ENCODE measurements around the gene SLC6A16.
"Not testable (repeated sequence)": the region's sequence is repeated elsewhere in the genome, so short reads cannot be mapped to it uniquely, and the experiment has no call there.

The SLC6A16 gene

GRCh38 chr19:49324801-49325576, at the start of gene SLC6A16:
SLC6A16 (minus strand) TSS chr19:49325191; CDS start chr19:49311347, 13,844 bp downstream.
- in situ Hi-C loops (cut with HindIII; ENCODE audit: low sequenced_read_pairs), result no loop called here

- in situ Hi-C loops (cut with HindIII; ENCODE audit: low sequenced_read_pairs), result not testable (repeated sequence)
Measured at GRCh38 chr19:49373174-49373573, 48.2 kb upstream of the SLC6A16 start.

GRCh38 chr19:49371184-49371583, 46.2 kb upstream of the SLC6A16 start:
- in situ Hi-C loops (cut with HindIII; ENCODE audit: low sequenced_read_pairs), result no loop called here

- in situ Hi-C loops (cut with HindIII; ENCODE audit: low sequenced_read_pairs), result no loop called here
Measured at GRCh38 chr19:49368711-49369358, 43.8 kb upstream of the SLC6A16 start.

- in situ Hi-C loops (cut with HindIII; ENCODE audit: low sequenced_read_pairs), result no loop called here
Measured at GRCh38 chr19:49366110-49366509, 41.1 kb upstream of the SLC6A16 start.

- in situ Hi-C loops (cut with HindIII; ENCODE audit: low sequenced_read_pairs), result no loop called here
Measured at GRCh38 chr19:49364083-49364737, 39.2 kb upstream of the SLC6A16 start.

DNA sequence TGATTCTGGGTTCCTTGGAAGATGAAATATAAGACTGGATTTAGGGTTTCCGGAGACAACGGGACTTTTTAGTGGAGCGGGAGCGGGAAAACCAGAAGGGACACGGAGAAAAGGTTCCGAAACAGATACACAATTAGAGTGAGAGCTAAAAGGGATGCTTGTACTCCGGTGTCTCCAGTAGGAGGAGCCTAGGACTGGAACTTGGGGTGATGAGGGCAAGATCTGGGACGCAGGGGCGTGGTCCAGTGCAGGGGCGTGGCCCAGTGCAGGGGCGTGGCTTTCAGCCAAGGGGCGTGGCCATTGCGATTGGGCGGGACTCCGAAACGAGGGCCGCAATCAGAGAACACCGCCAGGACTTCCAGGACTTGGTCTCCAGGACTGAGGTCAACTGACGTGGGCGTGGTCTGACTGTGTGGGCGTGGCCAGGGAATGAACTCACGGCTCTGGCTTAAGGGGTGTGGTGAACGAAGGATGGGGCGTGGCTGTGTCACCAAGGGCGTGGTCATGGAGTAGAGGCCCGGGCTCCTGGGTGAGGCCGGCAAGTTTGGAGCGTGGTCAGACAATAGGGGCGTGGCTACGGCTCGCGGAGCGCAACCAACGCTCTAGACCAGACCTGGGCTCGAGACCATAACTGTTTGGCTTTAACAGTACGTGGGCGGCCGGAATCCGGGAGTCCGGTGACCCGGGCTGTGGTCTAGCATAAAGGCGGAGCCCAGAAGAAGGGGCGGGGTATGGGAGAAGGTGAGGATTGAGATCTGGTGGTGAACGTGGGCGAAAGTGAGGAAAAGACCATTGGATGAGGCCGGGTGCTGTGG, 38.5 kb upstream of the SLC6A16 start, which contains the start of gene DKKL1:
Gene DKKL1 (plus strand): TSS at position 610 of the 815 bp plus-strand sequence. CDS start 122 bp downstream, at position 732.
- in situ Hi-C loops (cut with HindIII; ENCODE audit: low sequenced_read_pairs), result no loop called here

DNA sequence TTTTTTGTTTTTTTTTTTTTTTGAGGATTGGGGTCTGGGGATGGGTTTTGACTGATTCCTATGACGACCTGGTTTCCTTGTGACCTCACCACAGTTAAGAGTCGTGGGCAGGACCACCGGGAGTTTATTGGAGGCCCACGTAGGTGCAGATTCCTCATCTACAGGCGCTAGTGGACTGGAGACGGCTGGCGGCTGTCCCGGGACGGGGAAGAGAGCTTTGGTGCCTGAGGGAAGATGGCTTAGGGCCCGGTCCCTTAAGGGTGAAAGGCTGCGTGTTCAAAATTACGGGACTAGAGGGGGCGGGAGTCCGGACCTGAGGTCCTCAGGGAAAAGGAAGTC, 37.9 kb upstream of the SLC6A16 start:
- in situ Hi-C loops (cut with HindIII; ENCODE audit: low sequenced_read_pairs), result no loop called here

GRCh38 chr19:49362048-49362928, 37.3 kb upstream of the SLC6A16 start, which contains the start of gene TEAD2:
TEAD2 (minus strand) TSS chr19:49362416; CDS start chr19:49360075, 2,341 bp downstream.
- in situ Hi-C loops (cut with HindIII; ENCODE audit: low sequenced_read_pairs), result no loop called here

DNA sequence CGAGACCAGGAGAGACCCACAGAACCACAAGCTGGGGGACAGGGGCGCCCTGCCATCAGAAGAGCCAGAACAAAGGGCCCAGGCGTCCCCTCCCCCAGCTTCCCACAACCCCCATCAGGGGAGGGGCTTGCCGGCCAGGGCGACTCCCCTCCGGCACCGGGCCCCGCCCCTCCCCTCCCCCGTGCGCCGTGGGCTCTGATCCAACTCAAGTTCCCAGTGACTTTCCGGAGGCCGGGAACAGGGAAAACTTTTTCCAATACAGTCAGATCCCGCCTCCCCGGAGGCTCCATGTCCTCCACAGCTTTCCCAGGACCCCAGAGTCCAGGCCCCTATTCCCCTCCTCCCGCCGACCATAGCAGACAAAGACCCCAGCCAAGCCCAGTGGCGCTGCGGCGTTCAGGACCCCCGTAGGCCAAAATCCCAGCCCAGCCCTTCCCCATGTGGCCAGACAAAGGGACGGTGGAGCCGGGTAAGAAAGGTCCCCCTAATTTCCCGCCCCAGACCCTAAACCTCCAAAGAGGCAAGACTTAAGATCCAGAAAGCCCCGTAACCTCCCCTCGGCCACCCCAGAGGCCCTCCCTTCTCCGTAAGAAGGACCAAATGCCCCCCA, 36.6 kb upstream of the SLC6A16 start:
- in situ Hi-C loops (cut with HindIII; ENCODE audit: low sequenced_read_pairs), result no loop called here

DNA sequence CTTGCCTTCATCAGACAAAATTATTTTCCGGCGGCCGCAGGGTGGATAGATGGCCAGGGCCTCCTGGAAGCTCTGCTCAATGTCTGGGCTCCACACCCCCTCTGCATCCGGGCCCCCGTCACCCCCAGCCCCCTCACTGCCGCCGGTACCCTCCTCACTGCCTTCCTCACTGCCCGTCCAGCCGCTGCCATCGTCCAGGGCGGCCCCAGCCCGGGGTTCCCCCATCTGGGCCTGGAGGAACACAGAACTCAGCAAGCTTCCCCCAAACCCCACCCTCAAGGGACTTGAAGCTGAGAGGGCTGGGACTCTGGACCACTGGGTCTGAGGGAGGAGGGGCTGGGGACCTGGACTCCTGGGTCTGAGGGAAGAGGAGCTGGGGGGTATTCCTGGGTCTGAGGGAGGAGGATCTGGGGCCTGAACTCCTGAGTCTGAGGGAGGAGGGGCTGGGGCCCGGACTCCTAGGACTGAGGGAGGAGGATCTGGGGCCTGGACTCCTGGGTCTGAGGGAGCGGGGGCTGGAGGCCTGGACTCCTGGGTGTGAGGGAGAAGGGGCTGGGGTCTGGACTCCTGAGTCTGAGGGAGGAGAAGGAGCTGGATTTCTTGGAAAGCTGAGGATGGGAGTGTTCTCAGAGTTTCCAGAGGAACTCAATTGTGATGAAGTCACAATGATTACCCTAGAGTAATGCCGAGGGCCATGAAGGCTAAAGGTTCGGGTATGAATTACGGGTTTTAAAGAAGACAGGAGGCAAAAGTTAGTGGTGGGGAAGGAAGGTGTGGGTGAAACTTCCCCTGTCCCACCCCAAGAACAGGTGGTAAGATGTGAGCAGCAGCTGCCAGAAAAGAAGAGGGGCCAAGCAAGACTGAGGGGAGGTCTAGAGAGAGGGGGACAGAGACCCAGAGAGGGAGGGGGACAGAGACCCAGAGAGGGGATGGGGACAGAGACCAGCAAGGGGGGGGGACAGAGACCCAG, 35.1 kb upstream of the SLC6A16 start:
- in situ Hi-C loops (cut with HindIII; ENCODE audit: low sequenced_read_pairs), result no loop called here

DNA sequence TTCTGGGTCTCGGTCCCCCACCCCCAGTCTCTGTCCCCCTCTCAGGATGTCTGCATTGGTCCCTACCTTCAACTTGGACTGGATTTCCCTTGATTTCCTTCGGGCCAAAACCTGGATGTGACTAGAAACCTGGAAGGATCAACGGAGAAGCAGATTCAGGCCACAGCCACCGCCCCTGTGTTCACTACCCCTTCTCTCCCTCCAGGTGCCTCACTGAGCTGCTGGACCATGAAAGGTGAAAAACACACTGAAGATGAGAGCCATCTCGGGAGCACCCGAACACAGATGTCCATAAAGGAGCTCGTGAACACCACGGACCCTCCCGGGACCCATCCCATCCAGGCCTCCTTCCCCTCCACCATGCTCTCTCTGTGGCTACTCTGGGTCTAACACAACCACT, 32.2 kb upstream of the SLC6A16 start:
- in situ Hi-C loops (cut with HindIII; ENCODE audit: low sequenced_read_pairs), result no loop called here

DNA sequence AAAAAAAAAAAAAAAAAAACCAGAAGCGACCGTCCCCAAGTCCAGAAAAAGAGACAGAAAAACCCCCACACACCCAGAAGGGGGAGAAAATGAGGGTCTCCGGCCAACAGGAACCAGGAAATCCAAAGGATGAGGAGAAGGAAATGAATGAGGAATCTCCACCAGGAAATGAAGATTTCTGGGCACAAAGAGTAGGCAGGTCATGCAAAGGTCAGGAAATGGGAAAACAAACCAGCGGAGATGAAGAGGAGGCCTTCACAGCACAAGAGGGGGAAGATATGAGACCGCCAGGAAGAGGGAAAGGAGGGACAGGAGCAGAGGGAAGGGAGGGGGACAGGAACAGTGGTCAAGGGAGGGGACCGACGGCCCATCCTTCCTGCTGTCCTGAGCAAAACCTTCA, 31.4 kb upstream of the SLC6A16 start:
- in situ Hi-C loops (cut with HindIII; ENCODE audit: low sequenced_read_pairs), result no loop called here

DNA sequence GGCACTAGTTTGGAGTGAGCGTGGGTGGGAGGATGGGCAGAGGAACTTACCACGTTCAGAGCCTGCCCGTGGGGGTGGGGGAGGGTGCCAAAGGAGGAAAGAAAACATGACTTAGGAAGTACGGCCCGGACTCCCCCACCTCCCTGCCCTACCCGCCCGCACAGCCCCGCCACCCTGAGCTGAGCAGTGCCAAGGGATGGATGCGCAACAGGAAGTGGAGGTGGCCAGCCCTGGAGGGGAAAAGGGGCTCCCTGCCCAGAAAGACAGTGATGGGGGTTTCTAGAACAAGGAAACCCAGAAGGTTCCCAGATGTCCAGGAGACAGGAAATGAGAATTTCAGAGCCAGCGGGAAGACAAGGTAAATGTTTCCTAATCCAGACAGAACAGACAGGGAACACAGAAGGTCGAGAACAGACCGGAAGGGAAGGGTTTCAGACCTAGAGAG, 30.9 kb upstream of the SLC6A16 start:
- in situ Hi-C loops (cut with HindIII; ENCODE audit: low sequenced_read_pairs), result no loop called here

DNA sequence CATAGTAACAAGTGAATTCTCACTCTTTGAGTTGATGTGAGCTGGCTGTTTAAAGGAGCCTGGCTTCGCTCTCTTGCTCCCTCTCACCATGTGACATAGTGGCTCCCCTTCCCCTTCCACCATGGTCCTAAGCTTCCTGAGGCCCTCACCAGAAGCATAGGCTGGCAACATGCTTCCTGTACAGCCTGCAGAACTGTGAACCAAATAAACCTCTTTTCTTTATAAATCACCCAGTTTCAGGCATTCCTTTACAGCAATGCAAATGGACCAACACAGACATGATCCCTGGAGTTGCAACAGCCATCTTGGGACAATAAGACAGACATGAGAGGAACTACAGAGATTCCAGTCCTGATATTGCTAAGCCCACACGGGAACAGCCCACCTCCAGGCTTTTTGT, 24.6 kb upstream of the SLC6A16 start:
- in situ Hi-C loops (cut with HindIII; ENCODE audit: low sequenced_read_pairs), result no loop called here

DNA sequence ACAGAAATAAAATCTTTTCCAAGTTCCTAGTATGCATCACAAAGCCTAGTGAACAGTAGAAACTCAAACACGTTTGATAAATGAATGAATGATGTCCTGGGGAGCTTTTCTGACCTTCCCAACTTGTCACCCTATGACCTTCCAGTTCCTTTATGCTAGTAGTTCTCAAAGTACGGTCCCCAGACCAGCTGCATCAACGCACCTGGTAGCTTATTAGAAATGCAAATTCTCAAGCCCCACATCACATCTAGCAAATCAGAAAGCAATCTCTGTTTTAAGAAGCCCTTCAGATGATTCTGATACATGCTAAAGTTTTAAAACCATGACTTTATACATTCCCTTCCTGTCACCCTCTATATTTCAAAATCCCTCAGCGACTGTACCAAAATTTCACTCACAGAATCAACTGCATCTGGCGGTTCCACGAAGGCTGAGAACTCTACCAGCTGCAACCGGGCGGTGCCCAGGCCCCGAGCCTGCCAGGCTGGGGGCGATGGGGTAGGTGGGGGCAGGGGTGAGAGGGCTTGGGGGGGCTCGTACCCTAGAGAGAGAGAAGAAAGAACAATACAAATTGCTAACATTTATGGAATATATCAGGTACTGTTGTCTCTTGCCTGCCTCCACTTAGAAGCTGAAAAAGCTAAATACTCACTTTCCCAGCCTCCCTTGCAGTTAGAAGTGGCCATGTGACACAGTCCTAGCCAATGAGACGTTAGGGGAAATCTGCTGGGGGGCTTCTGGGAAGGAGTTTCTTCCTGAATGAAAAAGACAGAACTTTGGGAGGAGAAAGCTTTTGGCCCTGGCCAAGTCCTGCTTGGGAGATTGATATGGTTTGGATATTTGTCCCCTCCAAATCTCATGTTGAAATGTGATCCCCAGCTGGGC, 23.6 kb upstream of the SLC6A16 start:
- in situ Hi-C loops (cut with HindIII; ENCODE audit: low sequenced_read_pairs), result no loop called here

DNA sequence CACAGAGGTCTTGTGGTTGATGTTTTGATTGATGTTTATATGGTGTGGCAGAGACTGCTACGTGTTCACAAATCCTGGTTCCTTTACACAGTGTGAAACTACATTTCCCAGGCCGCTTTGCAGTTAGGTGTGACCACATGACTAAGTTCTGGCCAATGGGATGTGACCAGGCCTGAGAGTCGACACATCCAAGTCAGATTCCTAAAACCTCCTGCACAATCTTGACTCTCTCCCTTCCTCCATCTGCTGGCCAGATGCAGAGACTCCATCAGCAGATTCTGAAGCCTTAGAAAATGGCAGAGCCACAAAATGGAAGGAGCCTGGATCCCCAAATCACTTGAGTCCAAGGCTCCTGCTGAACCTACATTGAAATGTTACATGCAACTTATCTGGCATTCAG, 22.8 kb upstream of the SLC6A16 start:
- in situ Hi-C loops (cut with HindIII; ENCODE audit: low sequenced_read_pairs), result no loop called here

Measured in DLD1 (cell line).